Measurements from ENCODE around the gene COG5. TPM values are rescaled to one million over a fixed set of nuclear protein-coding genes. Genes with fewer than 3 reads are reported as not detected.

Gene COG5
- total and polyA plus RNA-seq, 4 donors: 4.1 to 27.1 (median 8.4) TPM

GRCh38 chr7:107370816-107371215, 192.9 kb downstream of the COG5 start:
- H3K27me3 ChIP-seq (ENCODE audit: control insufficient read depth in 4 of 4, insufficient read depth in 4 of 4, low read length in 3 of 4): no peaks in the 10 kb centered on the region
- DNase-seq (ENCODE audit: low spot score): no peak
- peaks cover 0 to 4% (median 0%) of the 10 kb centered on the region in 4 donors for H3K36me3 ChIP-seq (ENCODE audit: control insufficient read depth in 4 of 4, insufficient read depth in 3 of 4, low read depth in 1 of 4, low read length in 3 of 4)
- H3K27ac ChIP-seq (ENCODE audit: low read depth in 1 of 2, low read length in 2 of 2): no peak overlapping the region
- H3K4me3 ChIP-seq (ENCODE audit: low read depth in 1 of 3, low read length in 3 of 3): no peak overlapping the region
- H3K4me1 ChIP-seq (ENCODE audit: control insufficient read depth in 4 of 4, insufficient read depth in 4 of 4, low read length in 3 of 4): no peaks in the 10 kb centered on the region
- WGBS: 93% methylated on average over 1 of the region's 1 CpG
- H3K9ac ChIP-seq (ENCODE audit: low read depth in 1 of 2, low read length in 2 of 2): no peak overlapping the region
- no peak for TF ChIP-seq MAX (IDR thresholded peaks at IDR 0.05)
- H3K9me3 ChIP-seq (ENCODE audit: control insufficient read depth in 4 of 4, low read length in 3 of 4): no peaks in the 10 kb centered on the region

- no peaks in the 10 kb centered on the region for H3K27me3 ChIP-seq (ENCODE audit: control insufficient read depth in 4 of 4, insufficient read depth in 4 of 4, low read length in 3 of 4)
- no peak overlapping the region for H3K27ac ChIP-seq (ENCODE audit: low read depth in 1 of 2, low read length in 2 of 2)
- no peak for DNase-seq (ENCODE audit: low spot score)
- WGBS: 86% methylated on average over 1 of the region's 1 CpG
- H3K4me3 ChIP-seq (ENCODE audit: low read depth in 1 of 3, low read length in 3 of 3): no peak overlapping the region
- peaks cover 3 to 11% (median 7%) of the 10 kb centered on the region in 4 donors for H3K9me3 ChIP-seq (ENCODE audit: control insufficient read depth in 4 of 4, low read length in 3 of 4)
- peaks cover 2 to 14% (median 9%) of the 10 kb centered on the region in 4 donors for H3K36me3 ChIP-seq (ENCODE audit: control insufficient read depth in 4 of 4, insufficient read depth in 3 of 4, low read depth in 1 of 4, low read length in 3 of 4)
- no peak overlapping the region for H3K9ac ChIP-seq (ENCODE audit: low read depth in 1 of 2, low read length in 2 of 2)
- no peak for TF ChIP-seq ZBTB33 (IDR thresholded peaks at IDR 0.05)
- no peaks in the 10 kb centered on the region for H3K4me1 ChIP-seq (ENCODE audit: control insufficient read depth in 4 of 4, insufficient read depth in 4 of 4, low read length in 3 of 4)
Observed at GRCh38 chr7:107364787-107365186, 198.9 kb downstream of the COG5 start.

GRCh38 chr7:107359520-107360316, 204.0 kb downstream of the COG5 start:
- Histone ChIP-seq H3K9ac (ENCODE audit: low read depth in 1 of 2, low read length in 2 of 2) (no peak overlapping the region), H3K27me3 (ENCODE audit: control insufficient read depth in 4 of 4, insufficient read depth in 4 of 4, low read length in 3 of 4) (no peaks in the 10 kb centered on the region), H3K4me3 (ENCODE audit: low read depth in 1 of 3, low read length in 3 of 3) (no peak overlapping the region), H3K4me1 (ENCODE audit: control insufficient read depth in 4 of 4, insufficient read depth in 4 of 4, low read length in 3 of 4) (no peaks in the 10 kb centered on the region), H3K9me3 (ENCODE audit: control insufficient read depth in 4 of 4, low read length in 3 of 4) (peaks cover 3 to 13% (median 10%) of the 10 kb centered on the region in 4 donors), H3K27ac (ENCODE audit: low read depth in 1 of 2, low read length in 2 of 2) (no peak overlapping the region), H3K36me3 (ENCODE audit: control insufficient read depth in 4 of 4, insufficient read depth in 3 of 4, low read depth in 1 of 4, low read length in 3 of 4) (peaks cover 2 to 22% (median 12%) of the 10 kb centered on the region in 4 donors)
- no peak for DNase-seq (ENCODE audit: low spot score)
- 91% methylated on average over 9 of the region's 9 CpGs for WGBS
- TF ChIP-seq CTCF (IDR thresholded peaks at IDR 0.05; ENCODE audit: low read depth, low read length, missing input control): no peak

- WGBS: 94% methylated on average over 2 of the region's 2 CpGs
- no peaks in the 10 kb centered on the region for H3K4me1 ChIP-seq (ENCODE audit: control insufficient read depth in 4 of 4, insufficient read depth in 4 of 4, low read length in 3 of 4)
- no peak overlapping the region for H3K27ac ChIP-seq (ENCODE audit: low read depth in 1 of 2, low read length in 2 of 2)
- no peak overlapping the region for H3K9ac ChIP-seq (ENCODE audit: low read depth in 1 of 2, low read length in 2 of 2)
- no peaks in the 10 kb centered on the region for H3K27me3 ChIP-seq (ENCODE audit: control insufficient read depth in 4 of 4, insufficient read depth in 4 of 4, low read length in 3 of 4)
- peaks cover under 1 to 15% (median 10%) of the 10 kb centered on the region in 4 donors for H3K36me3 ChIP-seq (ENCODE audit: control insufficient read depth in 4 of 4, insufficient read depth in 3 of 4, low read depth in 1 of 4, low read length in 3 of 4)
- no peak overlapping the region for H3K4me3 ChIP-seq (ENCODE audit: low read depth in 1 of 3, low read length in 3 of 3)
- TF ChIP-seq EGR1 (IDR thresholded peaks at IDR 0.05; ENCODE audit: low read depth in 2 of 2) (no peak), FOXA2 (IDR thresholded peaks at IDR 0.05) (no peak), CTCF (IDR thresholded peaks at IDR 0.05; ENCODE audit: low read depth, low read length, missing input control) (no peak), YY1 (IDR thresholded peaks at IDR 0.05) (no peak)
- DNase-seq (ENCODE audit: low spot score): no peak
- peaks cover under 1 to 12% (median 9%) of the 10 kb centered on the region in 4 donors for H3K9me3 ChIP-seq (ENCODE audit: control insufficient read depth in 4 of 4, low read length in 3 of 4)
Observed at GRCh38 chr7:107355616-107356015, 208.1 kb downstream of the COG5 start.
